Breast epithelium (tissue), 3 donors: ENCODE data around the gene HIPK2.

Source experiments
- CTCF ChIP-seq, 3 donors: fragments of 450-650 bp; IDR thresholded peaks; one replicate each; pipeline ENCODE4 v1.5.1; 2016 to 2017; ENCODE audit warnings: antibody characterized with exemption in 3 of 3, mild to moderate bottlenecking in 3 of 3, moderate library complexity in 3 of 3
- POLR2A ChIP-seq: fragments of 450-650 bp; IDR thresholded peaks from one replicate; pipeline ENCODE4 v1.6.1; 2016; ENCODE audit warnings: antibody characterized with exemption, mild to moderate bottlenecking, moderate library complexity

GRCh38 chr7:139713061-139713460 is 64.7 kb downstream of the HIPK2 start:
- no peak for TF ChIP-seq POLR2A
- no peak for TF ChIP-seq CTCF (IDR thresholded peaks at IDR 0.05)
